ENCODE results near the gene AKAP17A.

AKAP17A gene

GRCh38 chrX:1598021-1598875 is 6.8 kb downstream of the AKAP17A start:
- DNase-seq (ENCODE audit: low read depth): no peak
- H3K4me3 ChIP-seq (ENCODE audit: low read depth, low read length): no peak overlapping the region
- TF ChIP-seq MAX (IDR thresholded peaks at IDR 0.05; ENCODE audit: low read depth, low read length) (no peak), POLR2A (IDR thresholded peaks at IDR 0.05; ENCODE audit: extremely low read depth, insufficient read length) (no peak), MYC (IDR thresholded peaks at IDR 0.05; ENCODE audit: low read depth, low read length) (no peak)
- TF ChIP-seq, protein P1, sequence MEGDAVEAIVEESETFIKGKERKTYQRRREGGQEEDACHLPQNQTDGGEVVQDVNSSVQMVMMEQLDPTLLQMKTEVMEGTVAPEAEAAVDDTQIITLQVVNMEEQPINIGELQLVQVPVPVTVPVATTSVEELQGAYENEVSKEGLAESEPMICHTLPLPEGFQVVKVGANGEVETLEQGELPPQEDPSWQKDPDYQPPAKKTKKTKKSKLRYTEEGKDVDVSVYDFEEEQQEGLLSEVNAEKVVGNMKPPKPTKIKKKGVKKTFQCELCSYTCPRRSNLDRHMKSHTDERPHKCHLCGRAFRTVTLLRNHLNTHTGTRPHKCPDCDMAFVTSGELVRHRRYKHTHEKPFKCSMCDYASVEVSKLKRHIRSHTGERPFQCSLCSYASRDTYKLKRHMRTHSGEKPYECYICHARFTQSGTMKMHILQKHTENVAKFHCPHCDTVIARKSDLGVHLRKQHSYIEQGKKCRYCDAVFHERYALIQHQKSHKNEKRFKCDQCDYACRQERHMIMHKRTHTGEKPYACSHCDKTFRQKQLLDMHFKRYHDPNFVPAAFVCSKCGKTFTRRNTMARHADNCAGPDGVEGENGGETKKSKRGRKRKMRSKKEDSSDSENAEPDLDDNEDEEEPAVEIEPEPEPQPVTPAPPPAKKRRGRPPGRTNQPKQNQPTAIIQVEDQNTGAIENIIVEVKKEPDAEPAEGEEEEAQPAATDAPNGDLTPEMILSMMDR (IDR thresholded peaks at IDR 0.05; ENCODE audit: low read depth, low read length): no peak

DNA sequence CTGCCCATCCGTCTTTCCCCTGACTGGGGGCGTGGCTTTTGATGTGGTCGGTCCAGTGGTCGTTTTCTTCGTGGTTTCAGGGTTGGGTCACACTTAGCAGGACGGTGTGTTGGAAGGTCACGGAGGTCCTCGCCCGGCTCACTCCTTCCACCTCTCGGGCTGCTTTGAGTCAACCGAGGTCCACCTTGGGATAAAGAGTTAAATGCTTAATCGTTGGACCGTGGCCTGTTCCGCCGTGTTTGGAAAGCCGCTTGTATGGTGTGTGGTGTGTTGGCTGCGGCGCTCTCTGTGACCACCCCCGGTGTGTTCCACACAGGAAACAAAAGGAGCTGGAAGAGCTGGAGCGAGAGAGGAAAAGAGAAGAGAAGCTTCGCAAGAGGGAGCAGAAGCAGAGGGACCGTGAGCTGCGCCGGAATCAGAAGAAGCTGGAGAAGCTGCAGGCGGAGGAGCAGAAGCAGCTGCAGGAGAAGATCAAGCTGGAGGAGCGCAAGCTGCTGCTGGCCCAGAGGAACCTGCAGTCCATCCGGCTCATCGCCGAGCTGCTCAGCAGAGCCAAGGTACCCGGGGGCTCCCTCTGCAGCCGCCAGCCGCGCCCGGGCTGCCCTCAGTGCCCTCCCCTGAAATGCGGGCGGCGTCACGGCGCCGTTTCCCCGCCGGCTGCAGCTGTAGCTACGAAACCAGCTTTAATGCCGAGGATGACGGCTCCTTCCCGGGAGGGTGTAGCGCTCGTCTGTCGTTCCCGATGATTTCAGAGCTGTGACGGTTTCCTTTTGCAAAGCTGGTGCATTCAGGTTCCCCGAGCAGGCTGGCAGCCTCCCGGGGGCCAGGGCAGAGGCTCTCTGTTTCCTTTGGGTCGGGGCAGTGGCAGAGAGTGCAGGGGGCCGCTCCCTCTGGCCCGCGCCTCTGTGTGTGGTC is 7.7 kb downstream of the AKAP17A start:
- TF ChIP-seq MYC (IDR thresholded peaks at IDR 0.05; ENCODE audit: low read depth, low read length): no peak
- TF ChIP-seq, protein P1 (IDR thresholded peaks at IDR 0.05; ENCODE audit: low read depth, low read length): no peak
- no peak for TF ChIP-seq POLR2A (IDR thresholded peaks at IDR 0.05; ENCODE audit: extremely low read depth, insufficient read length)
- TF ChIP-seq MAX (IDR thresholded peaks at IDR 0.05; ENCODE audit: low read depth, low read length): no peak
- no peak overlapping the region for H3K4me3 ChIP-seq (ENCODE audit: low read depth, low read length)
- no peak for DNase-seq (ENCODE audit: low read depth)

- DNase-seq (ENCODE audit: low read depth): no peak
- no peak overlapping the region for H3K4me3 ChIP-seq (ENCODE audit: low read depth, low read length)
- TF ChIP-seq MYC (IDR thresholded peaks at IDR 0.05; ENCODE audit: low read depth, low read length) (no peak), MAX (IDR thresholded peaks at IDR 0.05; ENCODE audit: low read depth, low read length) (no peak), POLR2A (IDR thresholded peaks at IDR 0.05; ENCODE audit: extremely low read depth, insufficient read length) (no peak)
- TF ChIP-seq, protein P1 (IDR thresholded peaks at IDR 0.05; ENCODE audit: low read depth, low read length): no peak
Observed at GRCh38 chrX:1599791-1600405, 8.5 kb downstream of the AKAP17A start.

- TF ChIP-seq MYC (IDR thresholded peaks at IDR 0.05; ENCODE audit: low read depth, low read length): no peak
- TF ChIP-seq POLR2A (IDR thresholded peaks at IDR 0.05; ENCODE audit: extremely low read depth, insufficient read length): no peak
- TF ChIP-seq, protein P1 (IDR thresholded peaks at IDR 0.05; ENCODE audit: low read depth, low read length): no peak
- no peak for TF ChIP-seq MAX (IDR thresholded peaks at IDR 0.05; ENCODE audit: low read depth, low read length)
- H3K4me3 ChIP-seq (ENCODE audit: low read depth, low read length): no peak overlapping the region
- DNase-seq (ENCODE audit: low read depth): no peak
Observed at GRCh38 chrX:1600406-1601050, 9.1 kb downstream of the AKAP17A start.

Data from NB4 (cell line).